MV-4-11 (cell line): ENCODE data around the gene MRC2.

Source experiments
- DNase-seq: peaks from one replicate; lab custom pipeline; 2025; lab: John Stamatoyannopoulos, UW

Gene MRC2

DNA sequence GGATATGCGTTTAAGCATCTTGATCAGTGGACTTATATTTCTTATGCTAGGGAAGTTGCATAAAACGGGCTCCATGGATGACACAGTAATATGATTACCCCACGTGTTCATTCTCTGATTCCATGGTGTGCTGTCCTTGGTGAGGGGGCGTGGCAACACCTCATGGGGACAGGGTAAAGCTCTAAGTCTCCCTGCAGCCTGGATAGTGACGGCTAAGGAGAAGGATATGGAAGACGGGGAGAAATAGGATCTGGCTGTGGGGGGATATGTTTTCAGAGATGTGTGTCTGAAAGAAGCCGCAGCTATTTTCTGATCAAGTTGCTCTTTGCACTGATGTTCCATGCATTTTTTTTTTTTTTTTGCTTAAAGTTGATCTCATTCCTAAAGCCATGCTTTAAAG lies 96.4 kb downstream of the MRC2 start:
- no peak for DNase-seq

GRCh38 chr17:62724398-62725146 lies 97.1 kb downstream of the MRC2 start:
- DNase-seq, result no peak

DNA sequence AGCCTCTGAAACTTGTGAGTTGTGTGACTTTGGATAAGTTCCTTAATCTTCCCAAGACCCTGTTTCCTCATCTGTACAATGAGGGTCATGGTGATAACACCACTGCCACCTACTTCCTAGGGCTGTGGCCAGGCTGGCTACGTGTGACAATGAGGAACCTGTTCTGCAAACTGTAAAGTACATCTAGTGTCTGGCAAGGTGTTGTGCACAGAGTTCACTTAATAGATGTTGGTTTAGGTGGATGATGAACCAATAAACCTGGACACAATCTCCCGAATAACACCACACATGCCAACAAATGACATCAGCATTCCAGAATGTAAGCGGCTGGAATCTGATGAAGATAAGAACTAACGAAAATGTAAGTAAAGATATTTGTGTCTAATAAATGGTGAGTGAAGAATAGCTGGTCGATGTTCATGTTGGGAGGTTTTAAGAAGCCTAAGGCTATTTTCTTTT lies 98.3 kb downstream of the MRC2 start:
- DNase-seq, result peak; percentile 51

DNA sequence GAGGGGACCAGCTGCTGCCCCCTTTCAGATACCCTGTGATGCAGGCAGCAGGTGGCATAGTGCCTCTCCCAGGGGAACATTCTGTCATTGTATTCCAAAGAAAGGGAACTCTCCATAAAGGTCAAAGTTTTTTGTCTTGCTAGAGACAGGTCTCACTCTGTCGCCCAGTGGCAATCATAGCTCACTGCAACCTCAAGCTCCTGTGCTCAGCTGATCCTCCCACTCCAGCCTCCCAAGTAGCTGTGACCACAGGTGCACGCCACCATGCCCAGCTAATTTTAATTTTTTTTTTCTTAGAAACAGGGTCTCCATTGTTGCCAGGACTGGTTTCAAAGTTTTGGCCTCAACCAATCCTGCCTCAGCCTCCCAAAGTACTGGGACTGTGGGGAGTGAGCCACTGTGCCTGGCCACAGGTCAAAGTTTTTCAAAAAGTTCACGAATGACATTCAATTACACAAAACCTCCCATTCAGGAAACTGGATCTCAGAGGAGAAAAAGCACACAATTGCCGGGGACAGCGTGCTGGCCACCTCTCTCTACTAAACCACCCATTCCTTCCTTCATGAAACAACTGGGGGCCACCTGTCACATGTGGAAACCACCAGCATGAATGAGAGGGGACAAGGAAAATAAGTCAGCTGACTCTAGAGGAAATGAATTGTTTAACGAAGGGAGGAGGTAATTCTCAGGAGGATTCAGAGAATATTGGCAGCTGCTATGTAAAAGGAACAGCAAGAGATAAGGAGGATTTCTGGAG lies 100.6 kb downstream of the MRC2 start:
- no peak for DNase-seq

DNA sequence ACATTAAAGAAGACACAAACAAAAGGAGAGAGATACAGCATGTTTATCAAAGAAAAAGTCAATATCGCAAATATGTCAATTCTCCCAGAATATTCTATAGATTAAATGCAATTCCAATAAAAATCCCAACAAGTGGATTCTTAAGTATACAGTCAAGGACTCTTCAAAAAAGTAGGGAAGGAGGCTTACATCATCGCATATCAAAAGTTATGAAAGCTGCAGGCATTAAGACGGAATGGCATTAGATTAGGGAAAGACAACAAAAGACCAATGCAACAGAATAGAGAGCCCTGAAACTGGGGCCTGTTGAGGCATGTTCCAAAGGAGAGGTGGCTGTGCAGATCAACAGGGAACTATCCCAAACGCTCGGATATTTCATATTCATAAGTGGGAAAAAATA lies 104.7 kb downstream of the MRC2 start:
- DNase-seq, result no peak

GRCh38 chr17:62735044-62735651 lies 107.7 kb downstream of the MRC2 start:
- no peak for DNase-seq

DNA sequence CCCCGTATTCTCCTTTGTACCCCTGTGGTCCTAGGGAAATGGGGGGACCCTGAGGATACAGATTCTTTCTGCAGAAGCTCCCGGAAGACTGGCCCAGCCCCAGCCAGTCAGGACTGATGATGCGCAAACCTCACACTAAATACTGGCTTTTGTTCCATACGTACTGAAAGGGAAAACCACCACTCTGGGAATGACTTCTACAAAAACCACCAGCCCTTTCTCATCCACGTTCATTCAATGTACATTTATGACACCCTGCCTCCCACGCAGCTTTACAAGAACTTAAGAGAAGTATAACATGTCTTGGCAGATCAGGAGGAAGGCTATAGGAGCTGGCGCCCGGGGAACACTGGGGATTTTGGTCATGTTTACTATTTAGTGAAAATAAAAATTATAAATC lies 110.0 kb downstream of the MRC2 start:
- no peak for DNase-seq

- DNase-seq, result no peak
Measured at GRCh38 chr17:62738281-62738680, 110.8 kb downstream of the MRC2 start.

GRCh38 chr17:62739645-62740388 lies 112.3 kb downstream of the MRC2 start:
- no peak for DNase-seq

- DNase-seq, result no peak
Measured at GRCh38 chr17:62741290-62741689, 113.8 kb downstream of the MRC2 start.
